ENCODE measurements around the gene TUNAR. TPM values are rescaled to one million over a fixed set of nuclear protein-coding genes. Genes with fewer than 3 reads are reported as not detected.

Gene TUNAR
- total RNA-seq, 4 donors from 2014 or later: not detected

- no peak overlapping the region for H3K4me3 ChIP-seq
- H3K9me3 ChIP-seq: no peaks in the 10 kb centered on the region
- no peak overlapping the region for H3K27ac ChIP-seq
- no peak for TF ChIP-seq CTCF (IDR thresholded peaks at IDR 0.05)
- no peak for DNase-seq
- H3K4me1 ChIP-seq: no peaks in the 10 kb centered on the region
- no peaks in the 10 kb centered on the region for H3K36me3 ChIP-seq
- H3K27me3 ChIP-seq: no peaks in the 10 kb centered on the region
Observed at GRCh38 chr14:95885866-95886265, 9.2 kb downstream of the TUNAR start.

DNA sequence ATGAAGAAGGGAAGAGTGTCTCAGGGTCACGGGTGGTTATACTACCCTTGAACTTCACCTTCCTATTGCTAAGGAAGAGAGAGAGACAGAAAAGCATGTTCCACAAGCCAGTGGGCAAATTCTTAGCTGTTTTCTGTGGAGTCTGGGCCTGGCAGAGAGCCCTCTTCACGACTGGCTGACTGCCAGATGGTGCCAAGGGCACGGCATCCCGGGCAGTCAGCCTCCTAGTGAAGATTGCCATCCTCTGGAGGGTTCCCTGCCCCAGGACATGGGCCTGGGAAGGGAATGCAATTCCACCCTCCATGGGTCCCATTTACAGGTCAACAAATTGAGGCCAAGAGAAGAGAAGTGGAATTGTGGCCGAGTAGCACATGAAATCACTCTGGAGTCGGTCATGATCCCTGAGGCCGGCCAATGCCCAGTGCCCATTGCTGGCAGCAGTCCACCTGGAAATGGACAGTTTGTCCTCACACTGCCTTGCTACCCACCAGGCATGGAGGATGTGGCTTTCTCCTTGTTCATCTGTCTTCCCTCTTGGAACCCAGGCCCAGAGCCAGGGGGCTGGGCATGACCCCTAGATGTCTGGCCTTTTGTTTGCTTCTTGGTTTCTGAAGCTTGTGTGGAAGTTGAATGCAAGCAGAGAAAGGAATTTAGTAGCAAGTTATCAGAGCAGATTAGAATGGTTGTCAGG is 9.9 kb downstream of the TUNAR start:
- no peaks in the 10 kb centered on the region for H3K4me1 ChIP-seq
- no peak for DNase-seq
- H3K4me3 ChIP-seq: no peak overlapping the region
- TF ChIP-seq CTCF (IDR thresholded peaks at IDR 0.05): no peak
- H3K27ac ChIP-seq: no peak overlapping the region
- H3K9me3 ChIP-seq: no peaks in the 10 kb centered on the region
- no peaks in the 10 kb centered on the region for H3K27me3 ChIP-seq
- no peaks in the 10 kb centered on the region for H3K36me3 ChIP-seq

- Histone ChIP-seq H3K36me3 (no peaks in the 10 kb centered on the region), H3K9me3 (no peaks in the 10 kb centered on the region), H3K27me3 (no peaks in the 10 kb centered on the region), H3K4me3 (no peak overlapping the region), H3K27ac (no peak overlapping the region), H3K4me1 (no peaks in the 10 kb centered on the region)
- TF ChIP-seq CTCF (IDR thresholded peaks at IDR 0.05) (no peak), POLR2A (IDR thresholded peaks at IDR 0.05) (no peak)
- DNase-seq: no peak
Observed at GRCh38 chr14:95887351-95887750, 10.7 kb downstream of the TUNAR start.

GRCh38 chr14:95889236-95889979 is 12.8 kb downstream of the TUNAR start:
- peak in 1 of 3 donors; percentile 20 for DNase-seq
- no peak for TF ChIP-seq POLR2A (IDR thresholded peaks at IDR 0.05)
- TF ChIP-seq CTCF (IDR thresholded peaks at IDR 0.05): no peak
- no peak overlapping the region for H3K4me3 ChIP-seq
- no peaks in the 10 kb centered on the region for H3K27me3 ChIP-seq
- H3K9me3 ChIP-seq: no peaks in the 10 kb centered on the region
- no peak overlapping the region for H3K27ac ChIP-seq
- no peaks in the 10 kb centered on the region for H3K4me1 ChIP-seq
- H3K36me3 ChIP-seq: no peaks in the 10 kb centered on the region

GRCh38 chr14:95891742-95892141 is 15.1 kb downstream of the TUNAR start:
- no peaks in the 10 kb centered on the region for H3K4me1 ChIP-seq
- H3K36me3 ChIP-seq: no peaks in the 10 kb centered on the region
- DNase-seq: no peak
- no peaks in the 10 kb centered on the region for H3K27me3 ChIP-seq
- TF ChIP-seq POLR2A (IDR thresholded peaks at IDR 0.05) (no peak), CTCF (IDR thresholded peaks at IDR 0.05) (no peak)
- H3K27ac ChIP-seq: no peak overlapping the region
- H3K4me3 ChIP-seq: no peak overlapping the region
- H3K9me3 ChIP-seq: no peaks in the 10 kb centered on the region
